Activated B cell treated with CpG ODN at 0.5 μM for 24 hours (primary cell): Measurements from ENCODE around the gene NT5DC4. TPM values are rescaled to one million over a fixed set of nuclear protein-coding genes. Genes with fewer than 3 reads are reported as not detected.

Experiments
- ATAC-seq: fragments of 200-7000 bp; cut with Tn5 transposase; one replicate; pipeline ENCODE4 v1.10.0; 2021; ENCODE audit warnings: low read depth, mild to moderate bottlenecking, moderate library complexity
- CTCF ChIA-PET: fragments of 350-600 bp; sonication (Branson Sonifier 250); formaldehyde crosslinking; loops from one replicate; lab custom pipeline; 2021; ENCODE audit warnings: antibody characterized with exemption; lab: Charles Lee
- POLR2A ChIA-PET: fragments of 350-600 bp; sonication (Branson Sonifier 250); formaldehyde crosslinking; loops from one replicate; lab custom pipeline; 2021; ENCODE audit warnings: antibody characterized with exemption; lab: Charles Lee
- DNase-seq: peaks from one replicate; pipeline ENCODE4 v3.0.0; 2022
- H3K27ac Mint-ChIP-seq: one replicate; pipeline ENCODE4 v1.8.0; 2020; ENCODE audit warnings: mixed read lengths
- H3K27me3 Mint-ChIP-seq: one replicate; pipeline ENCODE4 v1.8.0; 2021; ENCODE audit warnings: mixed read lengths
- H3K36me3 Mint-ChIP-seq: one replicate; pipeline ENCODE4 v1.8.0; 2021; ENCODE audit warnings: low read depth, mixed read lengths
- H3K4me1 Mint-ChIP-seq: one replicate; pipeline ENCODE4 v1.8.0; 2021; ENCODE audit warnings: mixed read lengths
- H3K4me3 Mint-ChIP-seq: one replicate; pipeline ENCODE4 v1.8.0; 2020; ENCODE audit warnings: mild to moderate bottlenecking, mixed read lengths
- H3K9me3 Mint-ChIP-seq: one replicate; pipeline ENCODE4 v1.8.0; 2020; ENCODE audit warnings: mixed read lengths
- intact Hi-C: fragments of 100-400 bp; cut with micrococcal nuclease; formaldehyde crosslinking; loops from one replicate; pipeline ENCODE4 v1.15.1; 2024
- total RNA-seq: library from RNA; stranded (reverse); gene quantifications from 2 replicates; pipeline ENCODE4 v1.2.3, GENCODE V29; 2022
- TF ChIP-seq, protein P1 (sequence below): fragments of 200-600 bp; IDR thresholded peaks from one replicate; pipeline ENCODE4 v1.8.0; 2022; ENCODE audit warnings: antibody characterized with exemption, mild to moderate bottlenecking

NT5DC4 gene
- total RNA-seq, 1 donor from 2014 or later, result 1.4 TPM

- Mint-ChIP-seq H3K4me1 (peaks cover 39% of the 10 kb centered on the region), H3K27me3 (no peaks in the 10 kb centered on the region), H3K36me3 (peaks cover 1% of the 10 kb centered on the region), H3K27ac (peak overlapping the region; percentile 13), H3K9me3 (no peaks in the 10 kb centered on the region), H3K4me3 (peak overlapping the region; percentile 29)
- ATAC-seq, result no peak
- ChIA-PET POLR2A (interaction anchor here (1.4 kb wide), 1 partner anchor 113 kb away, joined by 5 read pairs; no protein-coding TSS in a partner anchor), CTCF (no interaction called here)
- intact Hi-C loops, result no loop called here
- TF ChIP-seq, protein P1, sequence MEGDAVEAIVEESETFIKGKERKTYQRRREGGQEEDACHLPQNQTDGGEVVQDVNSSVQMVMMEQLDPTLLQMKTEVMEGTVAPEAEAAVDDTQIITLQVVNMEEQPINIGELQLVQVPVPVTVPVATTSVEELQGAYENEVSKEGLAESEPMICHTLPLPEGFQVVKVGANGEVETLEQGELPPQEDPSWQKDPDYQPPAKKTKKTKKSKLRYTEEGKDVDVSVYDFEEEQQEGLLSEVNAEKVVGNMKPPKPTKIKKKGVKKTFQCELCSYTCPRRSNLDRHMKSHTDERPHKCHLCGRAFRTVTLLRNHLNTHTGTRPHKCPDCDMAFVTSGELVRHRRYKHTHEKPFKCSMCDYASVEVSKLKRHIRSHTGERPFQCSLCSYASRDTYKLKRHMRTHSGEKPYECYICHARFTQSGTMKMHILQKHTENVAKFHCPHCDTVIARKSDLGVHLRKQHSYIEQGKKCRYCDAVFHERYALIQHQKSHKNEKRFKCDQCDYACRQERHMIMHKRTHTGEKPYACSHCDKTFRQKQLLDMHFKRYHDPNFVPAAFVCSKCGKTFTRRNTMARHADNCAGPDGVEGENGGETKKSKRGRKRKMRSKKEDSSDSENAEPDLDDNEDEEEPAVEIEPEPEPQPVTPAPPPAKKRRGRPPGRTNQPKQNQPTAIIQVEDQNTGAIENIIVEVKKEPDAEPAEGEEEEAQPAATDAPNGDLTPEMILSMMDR, result no peak
- no peak for DNase-seq
Measured at GRCh38 chr2:112767693-112768330, 47.0 kb downstream of the NT5DC4 start.

- POLR2A ChIA-PET, result interaction anchor here (1.4 kb wide), 1 partner anchor 113 kb away, joined by 5 read pairs; no protein-coding TSS in a partner anchor
- H3K4me3 Mint-ChIP-seq, result no peak overlapping the region
- no peaks in the 10 kb centered on the region for H3K27me3 Mint-ChIP-seq
- intact Hi-C loops, result no loop called here
- H3K27ac Mint-ChIP-seq, result no peak overlapping the region
- H3K9me3 Mint-ChIP-seq, result no peaks in the 10 kb centered on the region
- H3K4me1 Mint-ChIP-seq, result peaks cover 39% of the 10 kb centered on the region
- TF ChIP-seq, protein P1, result no peak
- ATAC-seq (no peak), DNase-seq (no peak)
- CTCF ChIA-PET, result interaction anchor here (1.2 kb wide), 1 partner anchor 19 kb away, joined by 5 read pairs; no protein-coding TSS in a partner anchor
- H3K36me3 Mint-ChIP-seq, result peaks cover 1% of the 10 kb centered on the region
Measured at GRCh38 chr2:112768432-112768831, 47.6 kb downstream of the NT5DC4 start.

GRCh38 chr2:112772322-112772721 lies 51.5 kb downstream of the NT5DC4 start:
- Mint-ChIP-seq H3K9me3 (no peaks in the 10 kb centered on the region), H3K36me3 (peaks cover 2% of the 10 kb centered on the region), H3K4me1 (peaks cover 23% of the 10 kb centered on the region), H3K27ac (no peak overlapping the region), H3K27me3 (peaks cover 4% of the 10 kb centered on the region), H3K4me3 (no peak overlapping the region)
- TF ChIP-seq, protein P1, result no peak
- ATAC-seq, result no peak
- intact Hi-C loops, result no loop called here
- POLR2A ChIA-PET, result no interaction called here
- CTCF ChIA-PET, result no interaction called here
- no peak for DNase-seq

- Mint-ChIP-seq H3K4me3 (no peak overlapping the region), H3K9me3 (no peaks in the 10 kb centered on the region), H3K36me3 (peaks cover 6% of the 10 kb centered on the region), H3K27ac (no peak overlapping the region), H3K4me1 (peaks cover 17% of the 10 kb centered on the region), H3K27me3 (peaks cover 6% of the 10 kb centered on the region)
- no peak for ATAC-seq
- intact Hi-C loops, result no loop called here
- ChIA-PET CTCF (interaction anchor here (0.7 to 1.2 kb wide), 3 partner anchors 23 to 112 kb away, joined by 3 to 4 read pairs (median 3); no protein-coding TSS in a partner anchor), POLR2A (no interaction called here)
- TF ChIP-seq, protein P1, result no peak
- DNase-seq, result no peak
Measured at GRCh38 chr2:112772911-112773475, 52.2 kb downstream of the NT5DC4 start.

GRCh38 chr2:112773556-112773955 lies 52.7 kb downstream of the NT5DC4 start:
- ChIA-PET CTCF (interaction anchor here (0.7 to 1.2 kb wide), 3 partner anchors 24 to 112 kb away, joined by 3 to 4 read pairs (median 3); no protein-coding TSS in a partner anchor), POLR2A (no interaction called here)
- intact Hi-C loops, result no loop called here
- H3K9me3 Mint-ChIP-seq, result no peaks in the 10 kb centered on the region
- no peak overlapping the region for H3K27ac Mint-ChIP-seq
- no peak for ATAC-seq
- DNase-seq, result no peak
- H3K36me3 Mint-ChIP-seq, result peaks cover 6% of the 10 kb centered on the region
- TF ChIP-seq, protein P1, result no peak
- peaks cover 6% of the 10 kb centered on the region for H3K27me3 Mint-ChIP-seq
- no peak overlapping the region for H3K4me3 Mint-ChIP-seq
- peaks cover 11% of the 10 kb centered on the region for H3K4me1 Mint-ChIP-seq
